Activated CD4-positive, alpha-beta memory T cell treated with anti-CD3 and anti-CD28 coated beads, Interleukin-2, amount 10 ng/mL, durations not matched to agents 7 days and 5 days (primary cell): ENCODE data around the gene ARHGAP9. TPM values are rescaled to one million over a fixed set of nuclear protein-coding genes. Genes with fewer than 3 reads are reported as not detected.

Experiments
- total RNA-seq, 2 experiments: library from RNA; stranded (reverse); gene quantifications; one replicate each; pipeline ENCODE4 v1.2.3, GENCODE V29; 2021

The ARHGAP9 gene
- total RNA-seq, 2 experiments from 2014 or later, result 171 to 188 TPM

Other genes starting within 250 kb of the ARHGAP9 start
- 1 to 10 TPM; 4.1 to 4.5 TPM for gene STAC3, start 228.7 kb downstream of the ARHGAP9 start, total RNA-seq
- gene R3HDM2, start 48.8 kb downstream of the ARHGAP9 start, total RNA-seq, result 10 to 100 TPM; 70.2 to 71.5 TPM
- not detected for gene INHBC, start 45.1 kb downstream of the ARHGAP9 start, total RNA-seq
- under 1 TPM in 1 of 2 experiments, not detected in 1; 0.08 TPM for gene INHBE, start 24.6 kb downstream of the ARHGAP9 start, total RNA-seq
- gene GLI1, start 20.1 kb downstream of the ARHGAP9 start, total RNA-seq, result under 1 TPM; 0.30 to 0.48 TPM
- gene MARS1, start 8.2 kb upstream of the ARHGAP9 start, total RNA-seq, result 100 to 1,000 TPM; 262 to 282 TPM
- gene DDIT3, start 40.6 kb upstream of the ARHGAP9 start, total RNA-seq, result 10 to 100 TPM; 19.1 to 22.7 TPM
- 10 to 100 TPM; 71.7 to 73.4 TPM for gene MBD6, start 43.0 kb upstream of the ARHGAP9 start, total RNA-seq
- 10 to 100 TPM; 80.9 to 85.1 TPM for gene DCTN2, start 67.3 kb upstream of the ARHGAP9 start, total RNA-seq
- 1 to 10 TPM in 1 of 2 experiments, under 1 TPM in 1; 0.93 to 1.0 TPM for gene KIF5A, start 70.2 kb upstream of the ARHGAP9 start, total RNA-seq
- 10 to 100 TPM; 21.6 to 21.9 TPM for gene PIP4K2C, start 111.3 kb upstream of the ARHGAP9 start, total RNA-seq
- gene DTX3, start 125.0 kb upstream of the ARHGAP9 start, total RNA-seq, result 10 to 100 TPM; 19.3 to 21.8 TPM
- under 1 TPM; 0.55 to 0.93 TPM for gene ARHGEF25, start 131.6 kb upstream of the ARHGAP9 start, total RNA-seq
- 1 to 10 TPM; 1.4 to 1.8 TPM for gene B4GALNT1, start 153.3 kb upstream of the ARHGAP9 start, total RNA-seq
- 100 to 1,000 TPM; 146 to 152 TPM for gene OS9, start 214.3 kb upstream of the ARHGAP9 start, total RNA-seq